Thoracic aorta (tissue), 2 donors: ENCODE data around the gene SAA1. TPM values are rescaled to one million over a fixed set of nuclear protein-coding genes. Genes with fewer than 3 reads are reported as not detected.
"Not testable (repeated sequence)": the region's sequence is repeated elsewhere in the genome, so short reads cannot be mapped to it uniquely, and the experiment has no call there.

ENCODE experiments used
- ATAC-seq: fragments of 150-250 bp; one replicate; pipeline ENCODE4 v1.8.0; 2017; ENCODE audit warnings: low read depth; ENCODE audit not compliant: insufficient number of reproducible peaks, low FRiP score
- DNase-seq: peaks from one replicate; pipeline ENCODE4 v3.0.0-alpha.2; 2020; ENCODE audit warnings: low spot score
- H3K27ac ChIP-seq, 2 donors: fragments of 200-600 bp; sonication (generic); 1 replicate in 1 of 2; 2 replicates in 1 of 2; pipeline ENCODE4 v1.5.1; 2016; ENCODE audit warnings: mild to moderate bottlenecking in 2 of 2, moderate library complexity in 2 of 2
- H3K27me3 ChIP-seq: fragments of 200-600 bp; sonication (generic); replicated peaks from 2 replicates; pipeline ENCODE4 v1.6.0; 2016; ENCODE audit warnings: mild to moderate bottlenecking; ENCODE audit not compliant: insufficient read depth
- H3K36me3 ChIP-seq: fragments of 200-600 bp; sonication (generic); one replicate; pipeline ENCODE4 v1.5.1; 2016
- H3K4me1 ChIP-seq, 2 donors: fragments of 200-600 bp; sonication (generic); 1 replicate in 1 of 2; 2 replicates in 1 of 2; pipeline versions ENCODE4 v1.5.1 to v1.6.0; 2016; ENCODE audit warnings: low read depth in 2 of 2, mild to moderate bottlenecking in 1 of 2; ENCODE audit not compliant: control insufficient read depth in 1 of 2
- H3K4me3 ChIP-seq: fragments of 200-600 bp; sonication (generic); 2 replicates; pipeline ENCODE4 v1.5.1; 2016; ENCODE audit warnings: mild to moderate bottlenecking
- H3K9me3 ChIP-seq: fragments of 200-600 bp; sonication (generic); 2 replicates; pipeline ENCODE4 v1.5.1; 2016
- total RNA-seq, 2 donors: library from RNA; depleted of rRNA; stranded (reverse); fragments of >200 nt; gene quantifications; one replicate each; pipeline versions ENCODE4 v1.1.0 to v1.2.3, GENCODE V29; 2016
- TF ChIP-seq, protein P1 (sequence below): fragments of 200-600 bp; sonication (generic); IDR thresholded peaks from one replicate; pipeline ENCODE4 v1.5.1; 2019; ENCODE audit warnings: antibody characterized with exemption

SAA1 gene
- total RNA-seq, 2 donors from 2014 or later, result 6.5 to 18.9 TPM

DNA sequence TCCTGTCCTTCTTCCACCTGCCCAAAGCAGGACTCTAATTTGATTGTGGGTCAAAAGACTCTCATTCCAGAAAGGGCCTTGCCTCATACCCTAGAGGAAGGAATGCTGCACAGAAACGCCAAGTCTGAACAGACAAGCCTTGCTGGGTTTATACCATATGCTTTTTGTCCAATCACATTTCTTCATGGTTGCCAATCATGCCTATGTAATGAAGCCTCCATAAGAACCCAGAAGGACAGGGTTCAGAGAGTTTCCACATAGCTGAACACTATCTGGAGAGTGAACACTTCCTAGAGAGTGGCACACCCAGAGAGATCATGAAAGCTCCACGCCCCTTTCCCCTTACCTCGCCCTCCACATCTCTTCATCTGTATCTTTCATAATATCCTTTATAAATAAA is 12.8 kb upstream of the SAA1 start:
- no peak for DNase-seq
- Histone ChIP-seq H3K4me3 (no peak overlapping the region), H3K27me3 (no peaks in the 10 kb centered on the region), H3K36me3 (no peaks in the 10 kb centered on the region), H3K9me3 (no peaks in the 10 kb centered on the region), H3K4me1 (no peaks in the 10 kb centered on the region), H3K27ac (no peak overlapping the region)
- no peak for ATAC-seq
- TF ChIP-seq, protein P1, sequence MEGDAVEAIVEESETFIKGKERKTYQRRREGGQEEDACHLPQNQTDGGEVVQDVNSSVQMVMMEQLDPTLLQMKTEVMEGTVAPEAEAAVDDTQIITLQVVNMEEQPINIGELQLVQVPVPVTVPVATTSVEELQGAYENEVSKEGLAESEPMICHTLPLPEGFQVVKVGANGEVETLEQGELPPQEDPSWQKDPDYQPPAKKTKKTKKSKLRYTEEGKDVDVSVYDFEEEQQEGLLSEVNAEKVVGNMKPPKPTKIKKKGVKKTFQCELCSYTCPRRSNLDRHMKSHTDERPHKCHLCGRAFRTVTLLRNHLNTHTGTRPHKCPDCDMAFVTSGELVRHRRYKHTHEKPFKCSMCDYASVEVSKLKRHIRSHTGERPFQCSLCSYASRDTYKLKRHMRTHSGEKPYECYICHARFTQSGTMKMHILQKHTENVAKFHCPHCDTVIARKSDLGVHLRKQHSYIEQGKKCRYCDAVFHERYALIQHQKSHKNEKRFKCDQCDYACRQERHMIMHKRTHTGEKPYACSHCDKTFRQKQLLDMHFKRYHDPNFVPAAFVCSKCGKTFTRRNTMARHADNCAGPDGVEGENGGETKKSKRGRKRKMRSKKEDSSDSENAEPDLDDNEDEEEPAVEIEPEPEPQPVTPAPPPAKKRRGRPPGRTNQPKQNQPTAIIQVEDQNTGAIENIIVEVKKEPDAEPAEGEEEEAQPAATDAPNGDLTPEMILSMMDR, result no peak

DNA sequence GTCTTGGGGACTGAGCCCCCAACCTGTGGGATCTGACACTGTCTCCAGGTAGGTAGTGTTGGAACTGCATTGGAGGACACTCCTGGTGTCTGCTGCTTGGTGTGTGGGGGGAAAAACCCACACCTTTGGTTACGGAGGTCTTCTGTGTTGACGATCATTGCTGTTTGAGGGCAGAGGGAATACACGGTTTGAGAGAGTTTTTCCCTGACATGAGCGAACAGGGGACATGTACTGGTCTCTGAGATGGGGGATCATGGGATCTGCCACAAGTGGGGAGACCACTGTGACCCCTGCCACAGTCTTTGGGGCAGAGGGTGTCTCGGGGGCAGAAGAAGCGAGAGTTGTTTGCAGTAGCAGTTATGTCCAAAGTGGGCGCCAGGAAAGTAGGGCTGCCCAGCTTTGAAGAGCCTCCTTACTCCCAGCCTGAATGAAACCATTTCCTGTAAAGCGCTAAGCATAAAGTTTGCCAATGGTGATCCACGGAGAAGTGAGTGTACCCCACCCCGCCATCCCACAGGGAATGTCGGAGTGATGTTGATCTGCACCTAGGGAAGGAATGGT is 12.2 kb upstream of the SAA1 start:
- Histone ChIP-seq H3K4me3 (no peak overlapping the region), H3K27me3 (no peaks in the 10 kb centered on the region), H3K9me3 (no peaks in the 10 kb centered on the region), H3K4me1 (no peaks in the 10 kb centered on the region), H3K27ac (no peak overlapping the region), H3K36me3 (no peaks in the 10 kb centered on the region)
- DNase-seq, result no peak
- TF ChIP-seq, protein P1, result no peak
- no peak for ATAC-seq

DNA sequence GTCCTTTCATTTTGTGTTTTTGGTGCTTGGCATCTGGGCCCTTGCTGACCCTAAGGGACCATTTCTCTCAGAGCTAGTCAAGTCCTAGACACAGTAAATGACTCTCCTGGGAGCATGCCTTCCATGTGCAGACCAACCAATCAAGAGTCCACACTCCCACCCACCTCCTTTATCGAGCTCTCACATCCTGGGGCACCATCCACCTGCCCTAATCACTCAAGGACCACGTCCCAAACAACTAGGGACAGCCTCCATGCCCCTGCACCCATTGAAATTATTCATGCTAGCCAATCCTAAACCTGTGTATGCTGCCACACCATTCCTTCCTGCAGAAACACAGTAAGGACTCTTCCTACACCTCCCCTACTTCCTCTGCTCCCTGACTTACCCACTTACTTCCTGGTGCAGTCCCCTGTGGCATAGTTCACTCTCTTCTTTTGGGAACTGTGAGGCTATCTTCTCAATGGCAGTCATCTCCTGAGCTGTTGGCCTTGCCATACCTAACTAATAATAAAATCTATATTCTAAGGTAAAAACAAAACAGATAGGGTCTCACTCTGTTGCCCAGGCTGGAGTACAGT is 11.2 kb upstream of the SAA1 start:
- no peak for ATAC-seq
- Histone ChIP-seq H3K9me3 (no peaks in the 10 kb centered on the region), H3K4me1 (no peaks in the 10 kb centered on the region), H3K4me3 (no peak overlapping the region), H3K36me3 (no peaks in the 10 kb centered on the region), H3K27ac (no peak overlapping the region), H3K27me3 (no peaks in the 10 kb centered on the region)
- no peak for DNase-seq
- TF ChIP-seq, protein P1, result no peak

DNA sequence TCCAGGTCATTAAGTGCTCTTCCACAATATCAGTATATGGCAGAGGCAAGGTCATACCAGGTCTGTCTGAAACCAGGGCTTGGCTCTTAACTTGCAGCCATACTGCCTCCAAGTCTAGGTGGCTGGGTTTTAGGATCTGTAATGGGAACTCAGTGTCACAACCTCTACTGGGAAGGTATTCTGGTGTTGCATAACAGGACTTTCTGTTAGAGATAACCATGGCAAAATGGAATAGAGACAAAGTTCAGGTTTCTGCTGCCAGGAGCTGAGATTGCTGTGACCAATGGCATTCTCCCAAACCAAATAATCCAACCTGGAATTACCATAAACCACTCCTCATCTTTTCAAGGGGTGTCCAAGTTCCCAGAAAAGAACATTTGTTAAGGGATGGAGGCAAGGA is 6.8 kb upstream of the SAA1 start:
- Histone ChIP-seq H3K27ac (no peak overlapping the region), H3K4me3 (no peak overlapping the region), H3K36me3 (no peaks in the 10 kb centered on the region), H3K27me3 (no peaks in the 10 kb centered on the region), H3K4me1 (no peaks in the 10 kb centered on the region), H3K9me3 (no peaks in the 10 kb centered on the region)
- ATAC-seq (no peak), DNase-seq (no peak)
- TF ChIP-seq, protein P1, result no peak

DNA sequence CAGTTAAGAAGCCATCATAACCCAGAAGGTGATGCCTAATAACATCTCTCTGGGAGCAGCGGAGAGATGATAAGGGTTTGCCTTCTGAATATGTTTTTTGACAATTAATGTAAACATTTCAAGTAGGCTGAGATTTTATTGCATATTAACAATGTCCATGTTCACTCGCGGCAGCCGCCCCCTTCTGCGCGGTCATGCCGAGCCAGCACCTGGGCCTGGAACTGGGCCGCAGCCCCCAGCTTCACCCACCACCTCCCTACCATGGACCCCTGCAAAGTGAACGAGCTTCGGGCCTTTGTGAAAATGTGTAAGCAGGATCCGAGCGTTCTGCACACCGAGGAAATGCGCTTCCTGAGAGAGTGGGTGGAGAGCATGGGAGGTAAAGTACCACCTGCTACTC is 4.3 kb upstream of the SAA1 start:
- no peaks in the 10 kb centered on the region for H3K9me3 ChIP-seq

DNA sequence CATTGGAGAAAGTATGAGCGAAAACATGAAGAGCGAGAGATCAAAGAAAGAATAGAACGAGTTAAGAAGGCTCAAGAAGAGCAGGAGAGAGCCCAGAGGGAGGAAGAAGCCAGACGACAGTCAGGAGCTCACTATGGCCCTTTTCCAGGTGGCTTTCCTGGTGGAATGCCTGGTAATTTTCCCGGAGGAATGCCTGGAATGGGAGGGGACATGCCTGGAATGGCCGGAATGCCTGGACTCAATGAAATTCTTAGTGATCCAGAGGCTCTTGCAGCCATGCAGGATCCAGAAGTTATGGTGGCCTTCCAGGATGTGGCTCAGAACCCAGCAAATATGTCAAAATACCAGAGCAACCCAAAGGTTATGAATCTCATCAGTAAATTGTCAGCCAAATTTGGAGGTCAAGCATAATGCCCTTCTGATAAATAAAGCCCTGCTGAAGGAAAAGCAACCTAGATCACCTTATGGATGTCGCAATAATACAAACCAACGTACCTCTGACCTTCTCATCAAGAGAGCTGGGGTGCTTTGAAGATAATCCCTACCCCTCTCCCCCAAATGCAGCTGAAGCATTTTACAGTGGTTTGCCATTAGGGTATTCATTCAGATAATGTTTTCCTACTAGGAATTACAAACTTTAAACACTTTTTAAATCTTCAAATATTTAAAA is 3.2 kb upstream of the SAA1 start:
- not testable (repeated sequence) for H3K9me3 ChIP-seq, ATAC-seq, DNase-seq, H3K4me3 ChIP-seq, H3K27ac ChIP-seq, H3K4me1 ChIP-seq, H3K36me3 ChIP-seq, H3K27me3 ChIP-seq

More for the DNA sequence above, 4.3 kb upstream of the SAA1 start:
- DNase-seq (no peak), ATAC-seq (no peak)
- Histone ChIP-seq H3K27me3 (no peaks in the 10 kb centered on the region), H3K4me3 (no peak overlapping the region), H3K27ac (no peak overlapping the region), H3K36me3 (no peaks in the 10 kb centered on the region), H3K4me1 (no peaks in the 10 kb centered on the region)
- TF ChIP-seq, protein P1, result no peak
